HEK293 (cell line): Measurements from ENCODE around the gene ANKRD11.

Experiments
- CTCF ChIA-PET: fragments of 350-600 bp; formaldehyde crosslinking; extraction: SDS; loops from one replicate; lab custom pipeline; 2021; ENCODE audit warnings: antibody characterized with exemption; lab: Yijun Ruan, JAX
- POLR2A ChIA-PET: fragments of 300-600 bp; formaldehyde crosslinking; extraction: SDS; loops from one replicate; lab custom pipeline; 2020; ENCODE audit warnings: antibody characterized with exemption, inconsistent platforms; lab: Yijun Ruan, JAX
- H3K27ac ChIP-seq: fragments of 200-500 bp; sonication (Bioruptor generic); 2 replicates; pipeline ENCODE4 v1.5.1; 2014; ENCODE audit warnings: low read depth, low read length, control low read depth, inconsistent platforms; ENCODE audit errors: extremely low read depth
- H3K36me3 ChIP-seq, 2 experiments: fragments of 200-500 bp in 1 of 2; sonication (Bioruptor generic) in 1 of 2; 1 replicate in 1 of 2; 2 replicates in 1 of 2; pipeline ENCODE4 v1.5.1; 2014 to 2017; ENCODE audit warnings: inconsistent platforms in 2 of 2, low read length in 2 of 2; ENCODE audit not compliant: control insufficient read depth in 2 of 2, insufficient read depth in 1 of 2
- H3K4me1 ChIP-seq: fragments of 200-500 bp; sonication (Bioruptor generic); 2 replicates; pipeline ENCODE4 v1.5.1; 2014; ENCODE audit warnings: mild to moderate bottlenecking, low read length, inconsistent platforms; ENCODE audit not compliant: control insufficient read depth, insufficient read depth
- H3K4me3 ChIP-seq: 2 replicates; pipeline ENCODE4 v1.5.1; 2011; ENCODE audit warnings: low read depth, mild to moderate bottlenecking, control low read depth, low read length, moderate library complexity
- H3K9me3 ChIP-seq: fragments of 200-500 bp; sonication (Bioruptor generic); 2 replicates; pipeline ENCODE4 v1.5.1; 2014; ENCODE audit warnings: low read depth, low read length, inconsistent platforms; ENCODE audit not compliant: control insufficient read depth, insufficient read depth
- FEZF1 ChIP-seq: fragments of 450-650 bp; formaldehyde crosslinking; IDR thresholded peaks from 2 replicates; pipeline ENCODE4 v1.5.1; 2016; ENCODE audit warnings: missing biosample characterization, missing genetic modification characterization
- KLF9 ChIP-seq: fragments of 450-650 bp; formaldehyde crosslinking; IDR thresholded peaks from 2 replicates; pipeline ENCODE4 v1.5.1; 2016; ENCODE audit warnings: missing biosample characterization, missing genetic modification characterization, low read depth
- SCRT2 ChIP-seq: fragments of 450-650 bp; formaldehyde crosslinking; IDR thresholded peaks from 2 replicates; pipeline ENCODE4 v1.5.1; 2016; ENCODE audit warnings: missing biosample characterization, missing genetic modification characterization
- WT1 ChIP-seq: fragments of 450-650 bp; formaldehyde crosslinking; IDR thresholded peaks from 2 replicates; pipeline ENCODE4 v1.5.1; 2016; ENCODE audit warnings: missing biosample characterization, missing genetic modification characterization
- YY2 ChIP-seq: fragments of 450-650 bp; formaldehyde crosslinking; IDR thresholded peaks from 2 replicates; pipeline ENCODE4 v1.5.1; 2016; ENCODE audit warnings: missing biosample characterization, missing genetic modification characterization
- ZBTB17 ChIP-seq: fragments of 450-650 bp; formaldehyde crosslinking; IDR thresholded peaks from 2 replicates; pipeline ENCODE4 v1.5.1; 2016; ENCODE audit warnings: missing biosample characterization, missing genetic modification characterization
- ZNF114 ChIP-seq: fragments of 450-650 bp; formaldehyde crosslinking; IDR thresholded peaks from 2 replicates; pipeline ENCODE4 v1.5.0; 2017; ENCODE audit warnings: missing biosample characterization, missing genetic modification characterization
- ZNF155 ChIP-seq: fragments of 450-650 bp; formaldehyde crosslinking; IDR thresholded peaks from 2 replicates; pipeline ENCODE4 v1.5.1; 2016; ENCODE audit warnings: missing biosample characterization, missing genetic modification characterization
- ZNF19 ChIP-seq: fragments of 450-650 bp; formaldehyde crosslinking; IDR thresholded peaks from 2 replicates; pipeline ENCODE4; 2016; ENCODE audit warnings: missing biosample characterization, missing genetic modification characterization, low read depth
- ZNF266 ChIP-seq: fragments of 450-650 bp; formaldehyde crosslinking; IDR thresholded peaks from 2 replicates; pipeline ENCODE4 v1.5.1; 2016; ENCODE audit warnings: missing biosample characterization, missing genetic modification characterization, low read depth
- ZNF302 ChIP-seq: fragments of 450-650 bp; formaldehyde crosslinking; IDR thresholded peaks from 2 replicates; pipeline ENCODE4 v1.5.1; 2016; ENCODE audit warnings: missing biosample characterization, missing genetic modification characterization, low read depth
- ZNF501 ChIP-seq: fragments of 450-650 bp; formaldehyde crosslinking; IDR thresholded peaks from 2 replicates; pipeline ENCODE4 v1.5.1; 2016; ENCODE audit warnings: missing biosample characterization, missing genetic modification characterization
- ZNF626 ChIP-seq: fragments of 450-650 bp; sonication (Bioruptor Pico); formaldehyde crosslinking; IDR thresholded peaks from 2 replicates; pipeline ENCODE4 v1.5.1; 2018; ENCODE audit warnings: missing biosample characterization, missing genetic modification characterization, inconsistent platforms
- ZNF654 ChIP-seq: fragments of 450-650 bp; formaldehyde crosslinking; IDR thresholded peaks from 2 replicates; pipeline ENCODE4 v1.5.1; 2016; ENCODE audit warnings: low read depth, missing biosample characterization, missing genetic modification characterization
- ZNF677 ChIP-seq: fragments of 450-650 bp; IDR thresholded peaks from 2 replicates; pipeline ENCODE4 v1.5.0; 2018; ENCODE audit warnings: missing biosample characterization, mild to moderate bottlenecking, missing genetic modification characterization, moderate library complexity
- TF ChIP-seq, protein P1 (sequence below): fragments of 450-650 bp; formaldehyde crosslinking; IDR thresholded peaks from 2 replicates; pipeline ENCODE4 v1.5.1; 2016; ENCODE audit warnings: missing biosample characterization, missing genetic modification characterization
- TF ChIP-seq, protein P2 (sequence below): fragments of 450-650 bp; formaldehyde crosslinking; IDR thresholded peaks from 2 replicates; pipeline ENCODE4 v1.5.1; 2016; ENCODE audit warnings: missing biosample characterization, missing genetic modification characterization
- TF ChIP-seq, protein P3 (sequence below): fragments of 450-650 bp; formaldehyde crosslinking; IDR thresholded peaks from 2 replicates; pipeline ENCODE4 v1.5.0; 2017; ENCODE audit warnings: missing biosample characterization, missing genetic modification characterization, borderline replicate concordance

ANKRD11 gene

DNA sequence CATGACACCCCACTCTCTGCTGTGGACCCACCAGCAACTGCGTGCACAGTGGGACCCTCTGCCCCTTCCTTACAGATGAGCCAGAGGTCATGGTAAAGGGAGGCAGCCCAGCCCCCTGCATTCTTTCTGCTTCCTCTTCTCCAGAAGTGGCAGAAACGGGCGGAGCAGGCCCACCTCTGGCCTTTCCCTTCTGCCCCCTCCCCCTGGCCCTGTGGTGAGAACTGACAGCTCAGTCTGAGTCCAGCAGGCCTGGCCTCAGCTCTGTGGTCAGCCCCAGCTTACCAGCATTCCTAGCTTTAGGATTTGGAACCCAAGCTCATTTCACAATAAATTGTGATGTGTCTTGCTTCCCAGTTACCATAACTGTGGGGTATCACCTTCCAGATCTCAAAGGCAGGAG, 4.8 kb upstream of the ANKRD11 start:
- no peaks in the 10 kb centered on the region for H3K4me1 ChIP-seq
- TF ChIP-seq WT1 (tag by site-specific recombination) (no peak), FEZF1 (tag by site-specific recombination) (no peak)
- TF ChIP-seq, all 188 proteins: peak for 0
- CTCF ChIA-PET = interaction anchor here (0.6 to 0.7 kb wide), 2 partner anchors 151 to 332 kb away, joined by 4 read pairs; no protein-coding TSS in a partner anchor
- H3K9me3 ChIP-seq = no peaks in the 10 kb centered on the region
- H3K4me3 ChIP-seq = no peak overlapping the region
- POLR2A ChIA-PET = interaction anchor here (0.6 to 2.0 kb wide), 2 partner anchors 13 to 297 kb away, joined by 5 to 10 read pairs; partner anchors contain the start of gene SPG7
- H3K27ac ChIP-seq = no peak overlapping the region
- no peaks in the 10 kb centered on the region; a peak in 1 of 3 replicates for H3K36me3 ChIP-seq

DNA sequence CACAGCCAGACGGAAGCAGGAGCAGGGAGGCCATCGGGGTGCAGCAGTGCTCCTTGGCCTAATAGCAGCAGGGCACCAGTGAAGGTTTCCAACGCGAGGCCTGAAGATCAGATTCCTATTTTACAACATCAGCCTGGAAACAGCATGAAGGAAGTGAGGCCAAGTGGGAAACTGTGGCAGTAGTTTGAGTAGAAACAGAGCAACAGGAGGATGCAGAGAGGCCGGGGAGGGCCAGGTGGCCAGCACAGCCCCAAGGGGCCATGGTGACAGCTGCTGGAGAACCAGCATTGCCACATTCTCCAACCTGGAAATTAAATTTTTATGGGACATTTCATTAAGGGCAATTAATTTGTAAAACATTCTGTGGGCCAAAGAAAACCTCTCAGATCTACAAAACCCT, 3.4 kb upstream of the ANKRD11 start:
- Histone ChIP-seq H3K9me3 (no peaks in the 10 kb centered on the region), H3K4me1 (peaks cover under 1% of the 10 kb centered on the region; the same call in 1 of the 2 replicates), H3K4me3 (no peak overlapping the region), H3K36me3 (no peaks in the 10 kb centered on the region; a peak in 1 of 3 replicates), H3K27ac (no peak overlapping the region)
- POLR2A ChIA-PET = interaction anchor here (2.0 kb wide), 1 partner anchor 14 kb away, joined by 10 read pairs; the partner anchor contains the start of gene SPG7
- TF ChIP-seq SCRT2 (tag by site-specific recombination) (0 out of 2 replicates have a peak, but pooled peaks have one; percentile 17), ZNF114 (no peak), ZNF677 (tag by site-specific recombination) (no peak)
- CTCF ChIA-PET = no interaction called here

DNA sequence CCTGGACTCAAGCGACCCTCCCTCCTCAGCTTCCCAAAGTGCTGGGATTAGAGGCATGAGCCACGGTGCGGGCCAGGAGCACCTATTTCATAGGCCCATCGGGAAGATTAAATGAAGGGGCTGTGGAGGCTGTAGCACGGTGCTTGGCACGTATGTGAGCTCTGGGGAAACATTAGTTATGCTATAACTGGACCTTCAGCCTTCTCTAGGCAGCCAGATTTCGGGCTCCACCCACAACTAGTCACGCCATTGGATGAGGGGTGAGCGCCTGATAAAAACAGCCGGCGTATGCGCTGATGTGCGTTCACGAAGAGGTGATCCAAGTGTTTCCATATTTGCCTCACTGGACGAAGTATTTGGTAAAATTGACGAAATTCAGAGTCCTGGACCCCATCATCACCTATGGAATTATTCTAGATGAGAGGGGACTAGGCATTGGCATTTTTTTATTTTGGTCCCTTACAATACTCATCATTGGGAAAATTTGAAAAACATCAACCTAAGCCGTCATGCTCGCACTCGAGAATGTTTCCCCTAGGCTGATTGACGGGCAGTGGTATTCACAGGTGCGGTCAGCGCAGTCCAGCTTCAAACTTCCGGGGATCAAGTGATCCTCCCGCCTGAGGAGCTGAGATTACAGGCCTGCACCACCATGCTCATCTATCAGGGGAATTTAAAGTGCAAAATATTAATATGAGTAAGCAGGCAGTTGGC, 1.8 kb upstream of the ANKRD11 start:
- Histone ChIP-seq H3K27ac (no peak overlapping the region), H3K4me1 (peaks cover 10% of the 10 kb centered on the region), H3K36me3 (no peaks in the 10 kb centered on the region; a peak in 1 of 3 replicates), H3K9me3 (no peaks in the 10 kb centered on the region), H3K4me3 (peak overlapping the region; percentile 81; the same call in 1 of the 2 replicates)
- POLR2A ChIA-PET = no interaction called here
- TF ChIP-seq ZNF266 (no peak), ZNF501 (tag by site-specific recombination) (no peak), KLF9 (tag by site-specific recombination) (no peak), ZNF654 (tag by site-specific recombination) (no peak), ZNF19 (tag by site-specific recombination) (no peak), ZNF302 (tag by site-specific recombination) (no peak), ZNF626 (no peak), ZBTB17 (tag by site-specific recombination) (no peak), ZNF155 (no peak), YY2 (tag by site-specific recombination) (no peak)
- TF ChIP-seq, protein P1, sequence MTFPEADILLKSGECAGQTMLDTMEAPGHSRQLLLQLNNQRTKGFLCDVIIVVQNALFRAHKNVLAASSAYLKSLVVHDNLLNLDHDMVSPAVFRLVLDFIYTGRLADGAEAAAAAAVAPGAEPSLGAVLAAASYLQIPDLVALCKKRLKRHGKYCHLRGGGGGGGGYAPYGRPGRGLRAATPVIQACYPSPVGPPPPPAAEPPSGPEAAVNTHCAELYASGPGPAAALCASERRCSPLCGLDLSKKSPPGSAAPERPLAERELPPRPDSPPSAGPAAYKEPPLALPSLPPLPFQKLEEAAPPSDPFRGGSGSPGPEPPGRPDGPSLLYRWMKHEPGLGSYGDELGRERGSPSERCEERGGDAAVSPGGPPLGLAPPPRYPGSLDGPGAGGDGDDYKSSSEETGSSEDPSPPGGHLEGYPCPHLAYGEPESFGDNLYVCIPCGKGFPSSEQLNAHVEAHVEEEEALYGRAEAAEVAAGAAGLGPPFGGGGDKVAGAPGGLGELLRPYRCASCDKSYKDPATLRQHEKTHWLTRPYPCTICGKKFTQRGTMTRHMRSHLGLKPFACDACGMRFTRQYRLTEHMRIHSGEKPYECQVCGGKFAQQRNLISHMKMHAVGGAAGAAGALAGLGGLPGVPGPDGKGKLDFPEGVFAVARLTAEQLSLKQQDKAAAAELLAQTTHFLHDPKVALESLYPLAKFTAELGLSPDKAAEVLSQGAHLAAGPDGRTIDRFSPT (tag by site-specific recombination) = no peak
- TF ChIP-seq, protein P2, sequence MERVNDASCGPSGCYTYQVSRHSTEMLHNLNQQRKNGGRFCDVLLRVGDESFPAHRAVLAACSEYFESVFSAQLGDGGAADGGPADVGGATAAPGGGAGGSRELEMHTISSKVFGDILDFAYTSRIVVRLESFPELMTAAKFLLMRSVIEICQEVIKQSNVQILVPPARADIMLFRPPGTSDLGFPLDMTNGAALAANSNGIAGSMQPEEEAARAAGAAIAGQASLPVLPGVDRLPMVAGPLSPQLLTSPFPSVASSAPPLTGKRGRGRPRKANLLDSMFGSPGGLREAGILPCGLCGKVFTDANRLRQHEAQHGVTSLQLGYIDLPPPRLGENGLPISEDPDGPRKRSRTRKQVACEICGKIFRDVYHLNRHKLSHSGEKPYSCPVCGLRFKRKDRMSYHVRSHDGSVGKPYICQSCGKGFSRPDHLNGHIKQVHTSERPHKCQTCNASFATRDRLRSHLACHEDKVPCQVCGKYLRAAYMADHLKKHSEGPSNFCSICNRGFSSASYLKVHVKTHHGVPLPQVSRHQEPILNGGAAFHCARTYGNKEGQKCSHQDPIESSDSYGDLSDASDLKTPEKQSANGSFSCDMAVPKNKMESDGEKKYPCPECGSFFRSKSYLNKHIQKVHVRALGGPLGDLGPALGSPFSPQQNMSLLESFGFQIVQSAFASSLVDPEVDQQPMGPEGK = no peak
- TF ChIP-seq, protein P3, sequence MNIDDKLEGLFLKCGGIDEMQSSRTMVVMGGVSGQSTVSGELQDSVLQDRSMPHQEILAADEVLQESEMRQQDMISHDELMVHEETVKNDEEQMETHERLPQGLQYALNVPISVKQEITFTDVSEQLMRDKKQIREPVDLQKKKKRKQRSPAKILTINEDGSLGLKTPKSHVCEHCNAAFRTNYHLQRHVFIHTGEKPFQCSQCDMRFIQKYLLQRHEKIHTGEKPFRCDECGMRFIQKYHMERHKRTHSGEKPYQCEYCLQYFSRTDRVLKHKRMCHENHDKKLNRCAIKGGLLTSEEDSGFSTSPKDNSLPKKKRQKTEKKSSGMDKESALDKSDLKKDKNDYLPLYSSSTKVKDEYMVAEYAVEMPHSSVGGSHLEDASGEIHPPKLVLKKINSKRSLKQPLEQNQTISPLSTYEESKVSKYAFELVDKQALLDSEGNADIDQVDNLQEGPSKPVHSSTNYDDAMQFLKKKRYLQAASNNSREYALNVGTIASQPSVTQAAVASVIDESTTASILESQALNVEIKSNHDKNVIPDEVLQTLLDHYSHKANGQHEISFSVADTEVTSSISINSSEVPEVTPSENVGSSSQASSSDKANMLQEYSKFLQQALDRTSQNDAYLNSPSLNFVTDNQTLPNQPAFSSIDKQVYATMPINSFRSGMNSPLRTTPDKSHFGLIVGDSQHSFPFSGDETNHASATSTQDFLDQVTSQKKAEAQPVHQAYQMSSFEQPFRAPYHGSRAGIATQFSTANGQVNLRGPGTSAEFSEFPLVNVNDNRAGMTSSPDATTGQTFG (tag by site-specific recombination) = no peak
- CTCF ChIA-PET = interaction anchor here (0.7 kb wide), 1 partner anchor 749 kb away, joined by 3 read pairs; no protein-coding TSS in a partner anchor
